DND-41 (cell line): Measurements from ENCODE around the gene CERK.

ENCODE experiments used
- EZH2 ChIP-seq: IDR thresholded peaks from 3 replicates; pipeline ENCODE4 v1.6.1; 2012; ENCODE audit warnings: borderline replicate concordance, low read depth, mild to moderate bottlenecking, moderate library complexity, low read length, inconsistent platforms; ENCODE audit not compliant: severe bottlenecking
- TF ChIP-seq, protein P1 (sequence below): IDR thresholded peaks from 2 replicates; pipeline ENCODE4 v1.5.1; 2012; ENCODE audit warnings: borderline replicate concordance, low read length, moderate library complexity, mild to moderate bottlenecking; ENCODE audit not compliant: poor library complexity, severe bottlenecking; ENCODE audit errors: extremely low read depth

DNA sequence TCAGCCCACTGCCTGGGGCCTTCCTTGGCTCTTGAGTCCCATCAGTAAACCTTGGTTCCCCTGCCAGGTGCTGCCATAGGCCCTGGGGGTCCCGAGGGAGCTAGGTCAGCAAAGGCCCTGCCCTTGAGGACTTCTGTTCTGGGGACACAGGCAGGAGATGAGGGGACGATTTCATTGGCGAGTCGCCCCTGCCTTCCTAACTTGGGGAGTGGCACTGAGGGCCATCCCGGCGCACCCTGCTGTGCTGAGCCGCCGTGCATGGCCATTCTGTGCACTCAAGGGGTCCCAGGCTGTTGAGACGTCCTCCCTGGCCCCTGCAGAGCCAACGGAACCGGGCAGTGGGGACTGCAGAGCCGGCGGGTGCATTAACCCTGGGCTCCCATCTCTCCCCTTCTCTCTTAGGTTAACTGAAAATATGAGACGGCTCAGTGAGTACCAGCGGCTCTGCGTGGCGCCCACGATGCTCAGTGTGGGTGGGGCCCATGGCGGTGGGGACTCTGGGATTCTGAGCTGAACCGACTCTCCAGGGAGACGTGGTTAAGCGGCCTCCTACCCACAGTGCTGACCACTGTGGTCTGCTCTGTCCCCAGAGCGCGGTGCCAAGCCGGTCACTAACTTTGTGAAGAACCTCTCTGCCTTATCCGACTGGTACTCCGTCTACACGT lies 74.5 kb downstream of the CERK start:
- TF ChIP-seq, protein P1, sequence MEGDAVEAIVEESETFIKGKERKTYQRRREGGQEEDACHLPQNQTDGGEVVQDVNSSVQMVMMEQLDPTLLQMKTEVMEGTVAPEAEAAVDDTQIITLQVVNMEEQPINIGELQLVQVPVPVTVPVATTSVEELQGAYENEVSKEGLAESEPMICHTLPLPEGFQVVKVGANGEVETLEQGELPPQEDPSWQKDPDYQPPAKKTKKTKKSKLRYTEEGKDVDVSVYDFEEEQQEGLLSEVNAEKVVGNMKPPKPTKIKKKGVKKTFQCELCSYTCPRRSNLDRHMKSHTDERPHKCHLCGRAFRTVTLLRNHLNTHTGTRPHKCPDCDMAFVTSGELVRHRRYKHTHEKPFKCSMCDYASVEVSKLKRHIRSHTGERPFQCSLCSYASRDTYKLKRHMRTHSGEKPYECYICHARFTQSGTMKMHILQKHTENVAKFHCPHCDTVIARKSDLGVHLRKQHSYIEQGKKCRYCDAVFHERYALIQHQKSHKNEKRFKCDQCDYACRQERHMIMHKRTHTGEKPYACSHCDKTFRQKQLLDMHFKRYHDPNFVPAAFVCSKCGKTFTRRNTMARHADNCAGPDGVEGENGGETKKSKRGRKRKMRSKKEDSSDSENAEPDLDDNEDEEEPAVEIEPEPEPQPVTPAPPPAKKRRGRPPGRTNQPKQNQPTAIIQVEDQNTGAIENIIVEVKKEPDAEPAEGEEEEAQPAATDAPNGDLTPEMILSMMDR: no peak
- no peak for TF ChIP-seq EZH2
